H1 (cell line): ENCODE results near the gene SLC24A4.

Experiments
- CHD2 ChIP-seq: IDR thresholded peaks from 2 replicates; pipeline ENCODE4 v1.6.1; 2012; ENCODE audit warnings: low read length, improper control_type of control experiment
- CREB1 ChIP-seq: IDR thresholded peaks from 2 replicates; pipeline ENCODE4 v1.6.1; 2012; ENCODE audit warnings: inconsistent platforms
- GABPA ChIP-seq: IDR thresholded peaks from 2 replicates; pipeline ENCODE4 v1.6.1; 2011; ENCODE audit warnings: mild to moderate bottlenecking, low read length, moderate library complexity, borderline replicate concordance; ENCODE audit not compliant: insufficient read depth
- SP1 ChIP-seq: IDR thresholded peaks from 2 replicates; pipeline ENCODE4 v1.6.1; 2011; ENCODE audit warnings: low read depth, low read length
- TF ChIP-seq, protein P1 (sequence below), 3 experiments: IDR thresholded peaks; 1 replicate in 2 of 3; 2 replicates in 1 of 3; pipeline versions ENCODE4 v1.5.1 to v1.6.1; 2011; ENCODE audit warnings: low read length in 3 of 3, mild to moderate bottlenecking in 3 of 3, inconsistent platforms in 2 of 3, low read depth in 1 of 3, moderate library complexity in 1 of 3; ENCODE audit not compliant: insufficient read depth in 1 of 3; ENCODE audit errors: control extremely low read depth in 1 of 3

GRCh38 chr14:92482621-92483319, 159.8 kb downstream of the SLC24A4 start:
- TF ChIP-seq GABPA (no peak), CHD2 (no peak), SP1 (no peak), CREB1 (no peak)
- TF ChIP-seq, protein P1, sequence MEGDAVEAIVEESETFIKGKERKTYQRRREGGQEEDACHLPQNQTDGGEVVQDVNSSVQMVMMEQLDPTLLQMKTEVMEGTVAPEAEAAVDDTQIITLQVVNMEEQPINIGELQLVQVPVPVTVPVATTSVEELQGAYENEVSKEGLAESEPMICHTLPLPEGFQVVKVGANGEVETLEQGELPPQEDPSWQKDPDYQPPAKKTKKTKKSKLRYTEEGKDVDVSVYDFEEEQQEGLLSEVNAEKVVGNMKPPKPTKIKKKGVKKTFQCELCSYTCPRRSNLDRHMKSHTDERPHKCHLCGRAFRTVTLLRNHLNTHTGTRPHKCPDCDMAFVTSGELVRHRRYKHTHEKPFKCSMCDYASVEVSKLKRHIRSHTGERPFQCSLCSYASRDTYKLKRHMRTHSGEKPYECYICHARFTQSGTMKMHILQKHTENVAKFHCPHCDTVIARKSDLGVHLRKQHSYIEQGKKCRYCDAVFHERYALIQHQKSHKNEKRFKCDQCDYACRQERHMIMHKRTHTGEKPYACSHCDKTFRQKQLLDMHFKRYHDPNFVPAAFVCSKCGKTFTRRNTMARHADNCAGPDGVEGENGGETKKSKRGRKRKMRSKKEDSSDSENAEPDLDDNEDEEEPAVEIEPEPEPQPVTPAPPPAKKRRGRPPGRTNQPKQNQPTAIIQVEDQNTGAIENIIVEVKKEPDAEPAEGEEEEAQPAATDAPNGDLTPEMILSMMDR (IDR thresholded peaks at IDR 0.05; ENCODE audit: control extremely low read depth in 1 of 3, insufficient read depth in 1 of 3, low read depth in 1 of 3, low read length in 3 of 3), result no peak
